AG04450 (cell line): ENCODE data around the gene CLTB. TPM values are rescaled to one million over a fixed set of nuclear protein-coding genes. Genes with fewer than 3 reads are reported as not detected.

Experiments used
- CTCF ChIA-PET: fragments of 300-600, 350-600 bp; formaldehyde crosslinking; extraction: SDS; loops from one replicate; lab custom pipeline; 2022; ENCODE audit warnings: antibody characterized with exemption, inconsistent platforms; lab: Charles Lee
- POLR2A ChIA-PET: fragments of 350-600 bp; formaldehyde crosslinking; extraction: SDS; loops from one replicate; lab custom pipeline; 2021; ENCODE audit warnings: antibody characterized with exemption, inconsistent platforms; lab: Yijun Ruan, JAX
- DNase-seq: peaks from one replicate; pipeline ENCODE4 v3.0.0-alpha.2; 2011; ENCODE audit warnings: low read depth, low spot score
- H3K27ac ChIP-seq: one replicate; pipeline ENCODE4 v1.5.1; 2012; ENCODE audit warnings: low read depth, low read length, control low read depth
- H3K27me3 ChIP-seq: one replicate; pipeline ENCODE4 v1.6.0; 2012; ENCODE audit warnings: low read length; ENCODE audit not compliant: control insufficient read depth, insufficient read depth
- H3K4me3 ChIP-seq: 2 replicates; pipeline ENCODE4 v1.5.1; 2011; ENCODE audit warnings: mild to moderate bottlenecking, low read depth, low read length, control low read depth
- H3K9me3 ChIP-seq: 2 replicates; pipeline ENCODE4 v1.5.1; 2012; ENCODE audit warnings: low read length; ENCODE audit not compliant: control insufficient read depth, insufficient read depth
- CTCF ChIP-seq: IDR thresholded peaks from 2 replicates; pipeline ENCODE4 v1.5.1; 2011; ENCODE audit warnings: low read depth, low read length, control low read depth, inconsistent platforms
- polyA plus RNA-seq: library from polyadenylated mRNA; depleted of rRNA; stranded (reverse); fragments of >200 nt; gene quantifications from 2 replicates; pipeline ENCODE4 v1.2.3, GENCODE V29; 2011

The CLTB gene
- polyA plus RNA-seq, 1 experiment = 66.2 TPM

- POLR2A ChIA-PET = interaction anchor here (0.6 to 1.0 kb wide), 4 partner anchors 24 to 484 kb away, joined by 3 to 7 read pairs (median 4); partner anchors contain the start of gene RNF44
- no peaks in the 10 kb centered on the region for H3K9me3 ChIP-seq
- H3K27me3 ChIP-seq = no peaks in the 10 kb centered on the region
- peak within 1 kb of the TSS; percentile 94 for H3K27ac ChIP-seq
- TF ChIP-seq CTCF = no peak
- DNase-seq = peak; percentile 96
- peak within 1 kb of the TSS; percentile 98 for H3K4me3 ChIP-seq
- CTCF ChIA-PET = no interaction called here
Observed at GRCh38 chr5:176388444-176389134, 27.8 kb downstream of the CLTB start, which contains the start of the genes HIGD2A and NOP16. HIGD2A (plus strand) TSS chr5:176388751; CDS start chr5:176388820, 69 bp downstream. NOP16 (minus strand) TSS chr5:176388598; CDS start chr5:176388539, 59 bp downstream.

GRCh38 chr5:176388003-176388443 is 28.3 kb downstream of the CLTB start:
- TF ChIP-seq CTCF = no peak
- DNase-seq = no peak
- POLR2A ChIA-PET = interaction anchor here (0.6 to 0.9 kb wide), 2 partner anchors 145 to 149 kb away, joined by 3 to 7 read pairs; partner anchors contain the start of gene RNF44

GRCh38 chr5:176387384-176387925 is 28.9 kb downstream of the CLTB start:
- Histone ChIP-seq H3K27me3 (no peaks in the 10 kb centered on the region), H3K9me3 (no peaks in the 10 kb centered on the region), H3K4me3 (peak overlapping the region; percentile 98), H3K27ac (no peak overlapping the region)
- ChIA-PET CTCF (no interaction called here), POLR2A (interaction anchor here (0.9 kb wide), 1 partner anchor 150 kb away, joined by 7 read pairs; the partner anchor contains the start of gene RNF44)
- no peak for DNase-seq
- 0 out of 2 replicates have a peak, but pooled peaks have one; percentile 19 for TF ChIP-seq CTCF

More at GRCh38 chr5:176388003-176388443, 28.3 kb downstream of the CLTB start:
- Histone ChIP-seq H3K4me3 (peak overlapping the region; percentile 98), H3K9me3 (no peaks in the 10 kb centered on the region), H3K27ac (peak overlapping the region; percentile 39), H3K27me3 (no peaks in the 10 kb centered on the region)
- CTCF ChIA-PET = no interaction called here

GRCh38 chr5:176386491-176386890 is 29.8 kb downstream of the CLTB start:
- Histone ChIP-seq H3K27me3 (no peaks in the 10 kb centered on the region), H3K9me3 (no peaks in the 10 kb centered on the region), H3K27ac (no peak overlapping the region), H3K4me3 (no peak overlapping the region)
- DNase-seq = no peak
- TF ChIP-seq CTCF = no peak
- CTCF ChIA-PET = no interaction called here
- POLR2A ChIA-PET = no interaction called here

GRCh38 chr5:176384991-176385390 is 31.3 kb downstream of the CLTB start:
- ChIA-PET CTCF (no interaction called here), POLR2A (no interaction called here)
- Histone ChIP-seq H3K27ac (no peak overlapping the region), H3K27me3 (no peaks in the 10 kb centered on the region), H3K9me3 (no peaks in the 10 kb centered on the region), H3K4me3 (no peak overlapping the region)
- DNase-seq = no peak
- no peak for TF ChIP-seq CTCF
